Measurements from ENCODE around the gene ZNF484.
"Not testable (repeated sequence)": the region's sequence is repeated elsewhere in the genome, so short reads cannot be mapped to it uniquely, and the experiment has no call there.

GRCh38 chr9:92819898-92820297, 57.9 kb downstream of the ZNF484 start:
- TF ChIP-seq POLR2AphosphoS5 (IDR thresholded peaks at IDR 0.05) = not testable (repeated sequence)
- TF ChIP-seq, protein P1, sequence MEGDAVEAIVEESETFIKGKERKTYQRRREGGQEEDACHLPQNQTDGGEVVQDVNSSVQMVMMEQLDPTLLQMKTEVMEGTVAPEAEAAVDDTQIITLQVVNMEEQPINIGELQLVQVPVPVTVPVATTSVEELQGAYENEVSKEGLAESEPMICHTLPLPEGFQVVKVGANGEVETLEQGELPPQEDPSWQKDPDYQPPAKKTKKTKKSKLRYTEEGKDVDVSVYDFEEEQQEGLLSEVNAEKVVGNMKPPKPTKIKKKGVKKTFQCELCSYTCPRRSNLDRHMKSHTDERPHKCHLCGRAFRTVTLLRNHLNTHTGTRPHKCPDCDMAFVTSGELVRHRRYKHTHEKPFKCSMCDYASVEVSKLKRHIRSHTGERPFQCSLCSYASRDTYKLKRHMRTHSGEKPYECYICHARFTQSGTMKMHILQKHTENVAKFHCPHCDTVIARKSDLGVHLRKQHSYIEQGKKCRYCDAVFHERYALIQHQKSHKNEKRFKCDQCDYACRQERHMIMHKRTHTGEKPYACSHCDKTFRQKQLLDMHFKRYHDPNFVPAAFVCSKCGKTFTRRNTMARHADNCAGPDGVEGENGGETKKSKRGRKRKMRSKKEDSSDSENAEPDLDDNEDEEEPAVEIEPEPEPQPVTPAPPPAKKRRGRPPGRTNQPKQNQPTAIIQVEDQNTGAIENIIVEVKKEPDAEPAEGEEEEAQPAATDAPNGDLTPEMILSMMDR (IDR thresholded peaks at IDR 0.05) = not testable (repeated sequence)
